DMS153 treated with DMSO at 0.1 percent for 48 hours (cell line): ENCODE results near the gene POU6F1.
"Not testable (repeated sequence)": the region's sequence is repeated elsewhere in the genome, so short reads cannot be mapped to it uniquely, and the experiment has no call there.

Source experiments
- DNase-seq: peaks from one replicate; lab custom pipeline; 2025; ENCODE audit not compliant: unreplicated experiment; lab: John Stamatoyannopoulos, UW

The POU6F1 gene, protein sequence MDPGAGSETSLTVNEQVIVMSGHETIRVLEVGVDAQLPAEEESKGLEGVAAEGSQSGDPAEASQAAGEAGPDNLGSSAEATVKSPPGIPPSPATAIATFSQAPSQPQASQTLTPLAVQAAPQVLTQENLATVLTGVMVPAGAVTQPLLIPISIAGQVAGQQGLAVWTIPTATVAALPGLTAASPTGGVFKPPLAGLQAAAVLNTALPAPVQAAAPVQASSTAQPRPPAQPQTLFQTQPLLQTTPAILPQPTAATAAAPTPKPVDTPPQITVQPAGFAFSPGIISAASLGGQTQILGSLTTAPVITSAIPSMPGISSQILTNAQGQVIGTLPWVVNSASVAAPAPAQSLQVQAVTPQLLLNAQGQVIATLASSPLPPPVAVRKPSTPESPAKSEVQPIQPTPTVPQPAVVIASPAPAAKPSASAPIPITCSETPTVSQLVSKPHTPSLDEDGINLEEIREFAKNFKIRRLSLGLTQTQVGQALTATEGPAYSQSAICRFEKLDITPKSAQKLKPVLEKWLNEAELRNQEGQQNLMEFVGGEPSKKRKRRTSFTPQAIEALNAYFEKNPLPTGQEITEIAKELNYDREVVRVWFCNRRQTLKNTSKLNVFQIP

DNA sequence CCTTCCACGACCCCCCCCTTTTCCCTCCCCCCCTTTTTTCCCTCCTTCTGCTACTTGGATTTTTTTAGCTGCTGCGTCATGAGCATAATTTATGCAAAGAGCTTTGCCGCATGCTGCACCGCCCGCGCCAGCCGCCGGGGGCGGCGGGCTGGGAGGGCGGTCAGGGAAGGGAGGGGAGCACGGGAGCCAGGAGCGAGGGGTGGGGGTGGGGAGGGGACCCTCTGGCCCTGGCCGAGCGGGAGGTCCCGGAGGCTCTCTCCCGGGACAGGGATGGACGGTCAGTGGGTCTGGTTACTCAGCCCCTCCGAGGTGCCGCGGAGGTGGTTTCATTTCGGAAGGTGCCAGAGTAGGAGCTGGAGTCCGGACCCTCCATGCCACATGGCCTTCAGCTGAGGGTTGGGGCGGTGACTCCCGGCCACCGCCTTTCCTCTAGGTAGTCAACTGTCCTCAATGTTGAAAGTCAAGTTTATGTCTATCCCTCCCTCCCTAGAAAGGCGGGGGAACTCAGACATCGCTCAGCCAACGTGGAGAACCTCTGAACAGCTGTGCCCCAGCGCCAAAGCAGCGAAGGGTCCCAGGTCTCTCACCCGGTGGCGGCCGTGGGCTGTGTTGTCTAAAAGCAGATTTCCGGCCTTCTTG lies at the start of gene POU6F1:
Gene POU6F1 (minus strand): TSS at position 95 of the 639 bp plus-strand sequence. CDS start 11,226 bp downstream, outside the sequence.
- DNase-seq: no peak

GRCh38 chr12:51265024-51265423 lies 47.2 kb upstream of the POU6F1 start:
- no peak for DNase-seq

DNA sequence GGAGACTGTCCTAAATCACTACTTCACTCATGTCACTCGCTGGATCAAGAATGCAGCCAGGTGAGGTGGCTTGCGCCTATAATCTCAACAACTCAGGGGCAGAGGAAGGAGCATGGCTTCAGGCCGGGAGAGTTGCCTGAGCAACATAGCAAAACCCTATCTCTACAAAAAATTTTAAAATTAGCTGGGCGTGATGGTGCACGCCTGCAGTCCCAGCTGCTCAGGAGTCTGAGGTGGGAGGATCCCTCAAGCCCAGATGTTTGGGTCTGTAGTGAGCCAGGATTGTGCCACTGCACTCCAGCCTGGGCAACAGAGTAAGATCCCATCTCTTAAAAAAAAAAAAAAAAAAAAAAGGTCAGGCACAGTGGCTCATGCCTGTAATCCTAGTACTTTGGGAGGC lies 46.4 kb upstream of the POU6F1 start:
- DNase-seq: no peak

GRCh38 chr12:51263341-51263740 lies 45.5 kb upstream of the POU6F1 start:
- DNase-seq: no peak

DNA sequence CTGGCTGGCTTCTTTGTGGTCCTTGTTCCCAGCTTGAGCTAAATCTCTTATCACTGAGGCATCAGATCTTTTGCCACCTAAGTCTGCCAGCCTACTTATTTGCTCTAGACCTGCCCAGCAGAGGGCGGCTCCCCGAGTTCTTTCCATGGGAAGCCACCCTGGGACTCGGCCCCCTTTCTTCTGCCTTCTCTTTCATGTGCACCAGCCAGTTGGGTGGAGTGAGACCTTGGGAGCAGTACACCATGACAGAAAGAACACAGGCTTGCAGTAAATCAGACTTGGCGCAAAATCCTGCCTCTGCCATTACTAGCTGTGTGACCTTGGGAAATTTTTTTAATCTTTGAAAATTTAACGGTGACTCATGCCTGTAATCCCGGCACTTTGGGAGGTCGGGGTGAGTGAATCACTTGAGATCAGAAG lies 44.9 kb upstream of the POU6F1 start:
- no peak for DNase-seq

- not testable (repeated sequence) for DNase-seq
These were observed 41.7 kb upstream of the POU6F1 start for GRCh38 chr12:51259600-51259999.

DNA sequence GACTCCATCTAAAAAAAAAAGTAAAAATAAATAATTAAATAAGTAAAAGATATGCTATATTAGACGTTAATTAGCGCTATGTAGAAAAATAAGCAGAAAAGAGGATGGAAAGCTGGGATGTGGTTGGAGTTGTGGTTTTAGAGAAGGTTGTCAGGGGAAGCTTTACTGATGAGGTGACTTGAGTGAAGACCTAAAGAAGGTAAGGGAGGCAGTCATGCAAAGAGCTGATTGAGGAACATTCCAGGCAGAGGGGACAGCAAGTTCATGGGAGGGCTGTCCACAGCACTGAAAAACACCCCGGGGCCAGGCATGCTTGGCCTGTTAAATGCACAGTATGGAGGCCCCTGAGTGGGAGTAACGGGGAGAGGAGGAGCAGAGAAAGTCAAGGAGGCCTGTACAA lies 36.7 kb upstream of the POU6F1 start:
- DNase-seq: no peak

- no peak for DNase-seq
These were observed 35.4 kb upstream of the POU6F1 start for GRCh38 chr12:51253276-51253675.

GRCh38 chr12:51247523-51248206 lies 29.8 kb upstream of the POU6F1 start:
- peak; percentile 18 for DNase-seq

GRCh38 chr12:51246254-51246853 lies 28.5 kb upstream of the POU6F1 start:
- no peak for DNase-seq

DNA sequence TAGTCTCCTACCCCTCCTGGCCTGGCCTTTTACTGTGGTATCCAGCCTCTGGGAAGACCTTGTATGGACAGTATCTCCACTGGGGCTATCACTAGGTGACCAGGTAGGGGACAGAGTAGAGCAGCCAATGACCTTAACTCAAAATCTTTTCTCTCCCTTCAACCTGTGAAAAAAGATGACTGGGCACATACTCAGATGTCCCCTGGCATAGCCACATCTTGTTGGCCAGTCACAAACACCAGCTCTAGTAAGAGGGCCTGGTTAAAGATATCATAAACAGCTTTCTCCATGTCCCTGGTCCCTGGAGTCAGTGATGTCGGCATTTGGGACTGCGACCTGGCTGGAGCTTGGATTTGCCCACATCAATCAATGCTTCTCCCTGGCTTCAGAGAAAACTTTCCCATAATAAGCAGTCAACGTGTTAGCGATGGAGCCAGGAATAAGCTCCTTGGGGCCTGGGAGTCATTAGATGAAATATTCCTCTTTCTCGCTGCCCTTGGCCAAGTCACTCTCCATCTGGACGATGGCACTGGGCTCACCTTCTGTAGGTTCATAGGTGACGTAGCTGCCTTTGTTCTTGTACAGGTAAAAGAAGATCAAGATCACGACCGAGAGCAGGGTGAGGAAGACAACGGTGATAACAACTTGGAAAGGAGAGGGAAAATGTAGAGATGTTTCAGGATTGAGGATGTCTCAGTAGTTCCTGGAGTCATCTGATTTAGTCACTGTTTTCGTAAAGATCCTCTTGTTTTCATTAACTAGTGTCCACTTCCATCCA lies 27.8 kb upstream of the POU6F1 start:
- no peak for DNase-seq

GRCh38 chr12:51244269-51244668 lies 26.4 kb upstream of the POU6F1 start:
- DNase-seq: no peak

- DNase-seq: no peak
These were observed 25.0 kb upstream of the POU6F1 start for GRCh38 chr12:51242876-51243275.

DNA sequence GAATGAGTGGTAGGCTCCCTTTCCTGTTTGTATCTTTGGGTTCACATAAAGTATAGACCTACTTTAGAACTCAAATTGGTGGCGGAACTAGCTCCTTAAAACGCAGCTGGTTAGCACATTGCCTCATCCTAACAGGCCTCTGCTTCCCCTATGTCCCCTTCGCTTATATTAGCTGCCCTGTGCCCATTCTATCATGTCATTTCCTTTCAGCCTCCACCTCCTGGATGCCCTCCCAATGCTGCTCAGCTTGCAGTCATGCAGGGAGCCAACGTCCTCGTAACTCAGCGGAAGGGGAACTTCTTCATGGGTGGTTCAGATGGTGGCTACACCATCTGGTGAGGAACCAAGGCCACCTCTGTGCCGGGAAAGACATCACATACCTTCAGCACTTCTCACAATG lies 24.3 kb upstream of the POU6F1 start:
- DNase-seq: no peak

- no peak for DNase-seq
These were observed 23.1 kb upstream of the POU6F1 start for GRCh38 chr12:51240971-51241370.

- peak; percentile 83 for DNase-seq
These were observed 20.9 kb upstream of the POU6F1 start, which contains the start of gene DAZAP2 for GRCh38 chr12:51238510-51239334. DAZAP2 (plus strand) TSS chr12:51238826; CDS start chr12:51238908, 82 bp downstream.

- DNase-seq: no peak
These were observed 20.2 kb upstream of the POU6F1 start for GRCh38 chr12:51238037-51238509.

- no peak for DNase-seq
These were observed 16.7 kb upstream of the POU6F1 start for GRCh38 chr12:51234530-51234929.

DNA sequence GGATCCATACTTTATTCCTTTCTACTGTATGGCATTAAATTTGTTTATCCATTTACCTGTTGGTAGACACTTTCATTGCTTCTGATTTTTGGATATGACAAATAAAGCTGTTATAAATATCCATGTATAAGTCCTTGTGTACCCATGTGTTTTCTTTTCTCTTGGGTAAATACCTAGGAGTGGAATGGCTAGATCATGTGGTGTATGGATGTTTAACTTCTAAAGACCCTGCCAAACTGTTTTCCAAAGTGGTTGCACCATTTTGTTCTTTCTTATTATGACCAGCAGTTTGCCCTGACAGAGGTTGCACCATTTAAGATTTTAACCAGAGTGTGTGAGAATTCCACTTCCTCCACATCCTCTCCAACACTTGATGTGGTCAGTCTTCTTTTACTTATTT lies 14.8 kb upstream of the POU6F1 start:
- no peak for DNase-seq
